Occipital lobe (tissue), 2 donors: ENCODE measurements around the gene ITGBL1. TPM values are rescaled to one million over a fixed set of nuclear protein-coding genes. Genes with fewer than 3 reads are reported as not detected.

ENCODE experiments used
- DNase-seq: peaks from one replicate; lab custom pipeline; 2025; lab: John Stamatoyannopoulos, UW
- total RNA-seq: library from RNA; depleted of rRNA; stranded (reverse); fragments of >200 nt; gene quantifications from one replicate; pipeline ENCODE4 v1.2.3, GENCODE V29; 2014

Gene ITGBL1
- total RNA-seq, 1 donor from 2014 or later, result 1.1 TPM

DNA sequence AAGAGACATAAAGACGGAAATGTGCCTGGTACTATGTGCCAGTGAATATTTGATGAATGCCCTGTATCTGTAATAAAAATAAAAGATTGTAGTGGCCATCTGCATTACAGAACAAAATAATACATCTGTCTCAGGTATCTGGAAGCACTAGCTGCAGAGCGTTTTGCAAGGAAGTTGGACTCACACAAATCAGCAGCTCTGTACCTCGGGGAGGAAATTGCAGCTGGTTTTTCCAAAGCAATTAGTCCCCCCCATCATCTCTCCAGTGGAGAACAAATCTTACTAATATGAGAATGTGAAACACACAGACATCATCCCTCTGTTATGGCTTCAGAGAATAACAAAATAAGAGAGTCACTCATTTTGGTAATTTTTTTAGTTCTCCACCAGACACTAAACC, 245.3 kb downstream of the ITGBL1 start:
- no peak for DNase-seq

DNA sequence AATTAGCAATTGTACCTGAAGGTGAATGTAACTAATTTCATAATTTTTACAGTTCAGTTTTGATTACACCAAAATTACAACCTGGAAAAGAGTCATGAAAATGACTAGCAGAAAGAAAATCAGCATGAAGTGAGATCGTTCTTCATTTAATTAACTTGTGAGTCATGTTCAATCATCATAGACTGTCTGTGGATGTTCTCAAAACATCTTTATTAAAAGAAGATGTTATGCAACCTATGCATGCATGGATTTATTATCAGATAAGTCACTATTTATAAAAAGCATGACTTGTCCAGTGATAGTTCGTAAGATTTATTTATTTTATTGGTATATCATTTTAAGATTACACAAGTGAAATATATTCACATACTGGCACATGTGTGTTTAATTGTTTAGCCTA, 245.9 kb downstream of the ITGBL1 start:
- DNase-seq, result no peak

DNA sequence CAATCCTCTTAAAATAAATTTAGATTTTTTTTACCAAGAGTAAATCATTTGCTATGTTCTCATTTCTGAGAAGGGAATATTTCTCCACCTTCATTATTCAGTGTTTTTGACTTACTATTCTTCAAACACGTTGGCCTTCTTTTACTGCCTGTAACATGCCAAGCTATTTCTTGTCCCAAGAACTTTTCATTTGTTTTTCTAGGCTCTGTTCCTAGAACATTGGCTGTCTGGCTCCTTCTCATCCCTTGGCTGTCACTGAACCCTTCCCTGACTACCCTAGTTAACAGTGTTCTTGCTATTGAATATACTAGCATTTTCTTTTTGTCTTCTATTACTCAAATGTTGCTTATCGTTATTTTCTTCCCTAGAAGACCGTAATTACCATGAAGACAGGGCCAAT, 248.1 kb downstream of the ITGBL1 start:
- no peak for DNase-seq

- no peak for DNase-seq
Observed at GRCh38 chr13:101703081-101703480, 250.6 kb downstream of the ITGBL1 start.

GRCh38 chr13:101703838-101704237, 251.4 kb downstream of the ITGBL1 start:
- DNase-seq, result no peak

DNA sequence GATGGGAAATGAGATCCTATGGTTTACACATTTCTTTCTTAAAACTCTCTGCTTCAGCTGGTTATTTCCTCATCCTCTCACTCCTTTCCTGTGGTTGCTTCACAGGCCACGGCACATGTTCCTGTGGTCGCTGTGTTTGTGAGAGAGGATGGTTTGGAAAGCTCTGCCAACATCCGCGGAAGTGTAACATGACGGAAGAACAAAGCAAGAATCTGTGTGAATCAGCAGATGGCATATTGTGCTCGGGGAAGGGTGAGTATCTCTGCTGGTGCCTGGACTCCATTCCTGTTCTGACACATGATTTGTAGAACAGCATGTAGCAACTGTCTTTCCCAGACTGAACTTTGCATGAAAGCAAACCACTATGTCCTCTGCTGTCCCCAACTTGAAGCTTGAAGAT, 254.2 kb downstream of the ITGBL1 start:
- DNase-seq, result no peak

GRCh38 chr13:101707659-101708058, 255.2 kb downstream of the ITGBL1 start:
- no peak for DNase-seq

GRCh38 chr13:101708115-101708514, 255.6 kb downstream of the ITGBL1 start:
- no peak for DNase-seq

DNA sequence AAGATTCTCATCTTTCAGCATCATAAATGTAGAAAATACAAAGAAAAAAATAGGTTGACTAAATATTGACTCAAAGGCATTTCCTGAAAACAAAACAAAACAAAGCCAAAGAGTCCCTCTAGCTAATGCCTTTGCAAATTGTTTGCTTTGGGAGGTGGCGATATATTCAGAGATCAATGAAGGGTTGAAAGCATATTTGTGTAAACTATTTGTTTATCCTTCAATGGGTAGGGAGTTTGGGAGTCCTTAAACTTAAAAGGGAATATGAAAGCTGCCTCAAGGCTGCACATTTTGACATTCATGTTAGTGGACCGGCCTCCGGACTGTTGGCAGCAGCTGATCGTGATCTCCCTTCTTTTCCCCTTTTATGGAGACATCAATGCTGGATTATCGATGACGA, 257.5 kb downstream of the ITGBL1 start:
- DNase-seq, result no peak

DNA sequence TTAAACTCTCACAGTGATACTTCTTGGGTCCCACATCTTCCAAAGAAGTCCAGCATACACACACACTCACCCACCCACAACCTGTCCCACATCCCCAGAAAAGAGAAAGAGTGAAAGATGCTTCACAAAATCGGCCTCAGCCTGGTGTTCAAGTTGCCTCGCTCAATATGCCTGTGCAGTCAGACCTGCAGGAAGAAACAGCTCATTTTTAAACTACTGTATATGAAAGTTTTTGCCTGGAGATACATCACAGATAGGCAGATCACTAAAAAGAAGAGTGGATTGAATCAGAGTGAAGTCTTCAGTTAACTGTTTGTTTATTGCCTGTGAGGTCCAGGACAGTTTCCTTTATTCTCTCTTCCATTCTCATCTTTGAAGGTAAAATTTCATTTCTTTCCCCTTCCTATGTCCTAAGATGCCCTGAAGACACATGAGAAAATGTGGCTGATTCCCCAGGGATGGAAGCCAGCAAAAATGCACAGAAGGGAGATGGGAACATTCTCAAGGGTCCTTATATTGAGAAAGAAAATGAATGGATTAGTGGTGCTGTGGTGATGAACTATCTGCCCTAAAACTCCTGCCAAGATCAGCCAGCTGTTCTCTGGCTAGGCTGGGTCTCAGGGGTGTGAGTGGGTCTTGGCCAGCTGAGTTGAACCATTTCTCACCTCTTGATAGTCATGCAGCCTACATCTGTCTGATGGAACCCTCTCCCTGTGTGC, 259.0 kb downstream of the ITGBL1 start:
- DNase-seq, result no peak

DNA sequence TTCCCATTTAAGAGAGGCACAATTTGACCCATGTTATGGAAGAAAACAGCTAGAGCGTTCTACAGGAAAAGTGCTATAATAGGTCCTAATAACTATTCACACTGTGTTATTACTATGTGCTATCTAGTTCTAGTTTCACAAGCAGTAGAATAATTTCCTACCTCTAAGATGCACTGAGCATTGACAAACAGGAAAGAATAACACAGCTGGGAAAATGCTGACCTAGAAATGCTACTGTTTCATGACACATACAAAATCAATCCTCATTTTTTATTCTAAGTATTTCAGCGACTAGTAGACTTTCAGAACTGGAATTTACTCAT, 259.5 kb downstream of the ITGBL1 start:
- no peak for DNase-seq

DNA sequence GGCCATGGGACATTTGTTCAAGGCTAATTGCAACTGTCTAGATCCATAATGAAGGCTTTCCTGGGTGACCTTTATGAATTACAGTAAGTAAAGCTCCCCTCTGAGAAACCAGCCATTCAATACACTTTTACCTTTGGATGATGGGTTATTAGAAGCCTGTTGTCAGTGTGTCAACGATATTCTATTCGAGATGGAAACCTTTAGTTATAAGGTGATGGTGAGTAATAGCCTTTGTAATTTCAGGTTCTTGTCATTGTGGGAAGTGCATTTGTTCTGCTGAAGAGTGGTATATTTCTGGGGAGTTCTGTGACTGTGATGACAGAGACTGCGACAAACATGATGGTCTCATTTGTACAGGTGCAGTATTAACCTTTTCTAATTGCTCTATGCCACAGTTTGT, 261.7 kb downstream of the ITGBL1 start:
- no peak for DNase-seq

- DNase-seq, result no peak
Observed at GRCh38 chr13:101717353-101717752, 264.9 kb downstream of the ITGBL1 start.

DNA sequence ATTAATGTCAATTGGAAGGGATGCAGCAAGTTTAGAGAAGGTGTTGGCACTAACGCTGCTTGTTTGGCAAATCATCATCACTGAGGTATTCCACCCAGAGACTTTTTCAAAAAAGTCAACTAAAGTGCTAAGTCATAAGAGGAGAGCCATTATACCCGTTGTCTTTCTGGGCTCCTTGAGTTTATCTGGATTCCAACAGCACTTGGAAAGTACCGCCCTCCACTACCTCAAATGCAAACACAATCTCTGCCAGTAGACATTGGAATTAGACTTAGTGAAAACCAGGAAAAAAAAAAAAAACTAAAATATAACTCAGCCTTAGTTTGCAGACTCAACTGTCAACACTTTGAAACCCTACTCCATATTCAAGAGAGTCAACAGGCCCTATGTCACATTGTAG, 266.0 kb downstream of the ITGBL1 start:
- no peak for DNase-seq

- DNase-seq, result no peak
Observed at GRCh38 chr13:101726681-101727080, 274.2 kb downstream of the ITGBL1 start.

- no peak for DNase-seq
Observed at GRCh38 chr13:101727118-101727517, 274.6 kb downstream of the ITGBL1 start.

GRCh38 chr13:101728021-101728420, 275.5 kb downstream of the ITGBL1 start:
- DNase-seq, result no peak

DNA sequence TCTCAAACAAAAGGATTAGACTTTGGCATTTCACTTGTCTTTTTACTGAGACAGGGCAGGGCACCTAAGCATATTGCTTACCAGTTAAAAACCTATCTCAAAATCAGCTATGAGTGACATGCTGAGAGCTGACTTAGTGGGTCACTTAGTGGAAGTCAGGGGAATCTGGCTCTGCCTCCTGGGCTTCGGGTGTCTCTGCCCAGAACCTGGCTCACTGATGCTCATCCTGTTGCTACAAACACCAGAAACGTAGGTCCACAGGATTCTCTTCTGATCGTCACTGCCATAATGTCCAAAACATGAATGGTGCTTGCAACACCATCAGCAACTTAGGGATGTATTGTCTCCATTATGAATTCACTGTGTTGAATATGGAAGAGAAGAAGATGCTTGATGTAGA, 276.1 kb downstream of the ITGBL1 start:
- no peak for DNase-seq

DNA sequence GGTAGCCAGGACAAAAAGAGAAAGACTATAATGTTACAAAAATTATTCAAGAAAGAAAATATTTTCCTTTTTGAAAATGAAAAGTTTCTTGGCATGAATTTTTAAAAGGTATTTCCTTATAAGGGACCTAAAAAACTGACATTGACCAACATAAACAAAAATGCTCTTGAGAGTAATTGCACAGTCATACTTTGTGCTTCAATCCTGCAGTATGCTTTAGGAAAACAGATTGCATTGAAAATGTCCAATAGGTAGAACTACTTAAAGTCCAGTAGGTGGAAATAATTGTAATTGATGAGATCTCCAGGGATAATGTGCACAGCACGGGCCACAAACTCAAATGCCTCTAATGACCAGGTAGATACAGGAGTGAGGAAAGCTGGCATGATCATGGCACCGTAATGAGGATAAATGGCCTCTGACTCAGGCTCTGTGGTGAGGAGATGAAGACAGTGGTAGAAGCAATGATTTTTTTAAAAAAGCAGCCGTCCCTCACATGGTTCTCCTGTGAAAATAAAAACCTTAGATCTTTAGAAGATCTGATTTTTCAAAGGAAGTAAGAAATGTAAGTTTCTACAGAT, 278.0 kb downstream of the ITGBL1 start:
- DNase-seq, result no peak

GRCh38 chr13:101736566-101736965, 284.1 kb downstream of the ITGBL1 start:
- DNase-seq, result no peak

- DNase-seq, result no peak
Observed at GRCh38 chr13:101738336-101738735, 285.9 kb downstream of the ITGBL1 start.

DNA sequence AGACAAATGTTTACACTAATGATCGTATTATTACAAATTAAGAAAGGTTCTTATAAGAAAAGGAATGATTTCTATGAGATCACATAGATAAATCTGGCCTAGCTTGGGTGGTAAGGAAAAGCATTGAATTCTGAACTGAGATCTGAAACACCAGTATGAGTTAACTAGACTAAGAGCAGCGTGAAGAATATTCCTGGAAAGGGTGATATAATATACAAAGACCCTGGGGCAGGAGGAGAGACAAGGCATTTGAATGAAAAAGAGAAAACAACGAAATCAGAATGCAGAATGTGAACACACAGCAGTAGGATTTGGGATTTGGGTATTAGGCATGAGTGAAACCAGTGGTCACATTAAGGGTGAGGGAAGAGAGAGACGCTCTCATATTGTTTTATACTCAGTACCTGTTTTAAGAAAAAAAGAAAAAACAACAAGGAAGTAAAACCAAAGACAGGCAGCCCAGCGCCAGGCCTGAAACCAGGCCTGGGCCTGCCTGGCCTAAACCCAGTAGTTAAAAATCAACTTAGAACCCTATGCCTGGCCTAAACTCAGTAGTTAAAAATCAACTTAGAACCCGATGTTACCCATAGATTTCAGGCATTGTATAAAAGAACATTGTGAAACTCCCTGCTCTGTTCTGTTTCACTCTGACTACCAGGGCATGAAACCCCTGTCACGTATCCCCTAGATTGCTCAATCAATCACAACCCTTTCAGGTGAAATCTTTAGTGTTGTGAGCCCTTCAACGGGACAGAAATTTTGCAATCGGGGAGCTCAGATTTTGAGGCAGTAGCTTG, 287.1 kb downstream of the ITGBL1 start:
- DNase-seq, result no peak

DNA sequence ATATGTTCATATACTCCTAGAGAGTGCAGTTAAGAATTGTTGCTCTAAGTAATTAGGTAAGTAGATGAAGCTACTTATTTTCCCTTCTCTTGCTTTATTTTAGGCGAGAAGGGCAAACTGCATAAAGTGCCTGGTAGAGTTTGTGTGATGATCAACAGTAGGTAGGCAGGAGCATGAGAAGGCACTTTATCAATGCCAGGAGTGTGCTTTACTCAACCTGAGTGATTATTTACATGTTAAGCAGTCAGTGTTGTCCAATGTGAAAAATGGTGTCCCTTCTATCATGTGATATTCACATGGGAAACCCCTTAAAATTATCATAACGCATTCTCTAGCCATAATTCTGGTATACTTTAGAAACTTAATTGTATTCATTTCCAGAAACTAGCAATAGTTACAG, 294.0 kb downstream of the ITGBL1 start:
- no peak for DNase-seq
